ENCODE results near the gene GEMIN7.

DNA sequence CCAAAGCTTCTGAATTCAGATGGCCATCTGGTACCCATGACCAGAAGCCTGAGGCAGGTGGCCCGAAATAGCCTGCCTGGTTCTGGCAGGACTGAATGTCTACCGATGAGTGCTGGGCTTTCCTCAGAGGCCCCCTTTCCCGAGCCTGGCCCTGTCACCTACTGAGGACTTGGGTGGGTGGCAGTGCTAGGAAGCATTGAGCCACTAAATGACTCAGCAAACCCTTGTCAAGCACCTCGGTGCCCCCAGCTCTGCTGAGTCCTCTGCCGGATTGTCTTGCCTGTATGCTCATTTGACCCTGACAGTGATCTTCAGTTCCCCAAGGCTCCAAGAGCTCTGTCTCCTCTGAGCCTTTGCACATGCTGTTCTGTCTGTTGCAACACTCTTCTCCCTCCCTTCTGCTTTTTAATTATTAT lies 31.8 kb downstream of the GEMIN7 start:
- TF ChIP-seq, protein P1, sequence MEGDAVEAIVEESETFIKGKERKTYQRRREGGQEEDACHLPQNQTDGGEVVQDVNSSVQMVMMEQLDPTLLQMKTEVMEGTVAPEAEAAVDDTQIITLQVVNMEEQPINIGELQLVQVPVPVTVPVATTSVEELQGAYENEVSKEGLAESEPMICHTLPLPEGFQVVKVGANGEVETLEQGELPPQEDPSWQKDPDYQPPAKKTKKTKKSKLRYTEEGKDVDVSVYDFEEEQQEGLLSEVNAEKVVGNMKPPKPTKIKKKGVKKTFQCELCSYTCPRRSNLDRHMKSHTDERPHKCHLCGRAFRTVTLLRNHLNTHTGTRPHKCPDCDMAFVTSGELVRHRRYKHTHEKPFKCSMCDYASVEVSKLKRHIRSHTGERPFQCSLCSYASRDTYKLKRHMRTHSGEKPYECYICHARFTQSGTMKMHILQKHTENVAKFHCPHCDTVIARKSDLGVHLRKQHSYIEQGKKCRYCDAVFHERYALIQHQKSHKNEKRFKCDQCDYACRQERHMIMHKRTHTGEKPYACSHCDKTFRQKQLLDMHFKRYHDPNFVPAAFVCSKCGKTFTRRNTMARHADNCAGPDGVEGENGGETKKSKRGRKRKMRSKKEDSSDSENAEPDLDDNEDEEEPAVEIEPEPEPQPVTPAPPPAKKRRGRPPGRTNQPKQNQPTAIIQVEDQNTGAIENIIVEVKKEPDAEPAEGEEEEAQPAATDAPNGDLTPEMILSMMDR (IDR thresholded peaks at IDR 0.05; ENCODE audit: insufficient read depth, low read depth, low read length): no peak
- no peak for TF ChIP-seq EZH2 (IDR thresholded peaks at IDR 0.05; ENCODE audit: insufficient read depth, low read length)

All from astrocyte (in vitro differentiated cells and primary cell).